Femur (tissue), 1 donor: ENCODE measurements around the gene PMAIP1.
A peak's percentile ranks its signal among the peaks of the same experiment; 100 is the strongest.
"Not testable (repeated sequence)": the region's sequence is repeated elsewhere in the genome, so short reads cannot be mapped to it uniquely, and the experiment has no call there.

Experiments
- DNase-seq: peaks from one replicate; pipeline ENCODE4 v3.0.0-alpha.2; 2017

The PMAIP1 gene

DNA sequence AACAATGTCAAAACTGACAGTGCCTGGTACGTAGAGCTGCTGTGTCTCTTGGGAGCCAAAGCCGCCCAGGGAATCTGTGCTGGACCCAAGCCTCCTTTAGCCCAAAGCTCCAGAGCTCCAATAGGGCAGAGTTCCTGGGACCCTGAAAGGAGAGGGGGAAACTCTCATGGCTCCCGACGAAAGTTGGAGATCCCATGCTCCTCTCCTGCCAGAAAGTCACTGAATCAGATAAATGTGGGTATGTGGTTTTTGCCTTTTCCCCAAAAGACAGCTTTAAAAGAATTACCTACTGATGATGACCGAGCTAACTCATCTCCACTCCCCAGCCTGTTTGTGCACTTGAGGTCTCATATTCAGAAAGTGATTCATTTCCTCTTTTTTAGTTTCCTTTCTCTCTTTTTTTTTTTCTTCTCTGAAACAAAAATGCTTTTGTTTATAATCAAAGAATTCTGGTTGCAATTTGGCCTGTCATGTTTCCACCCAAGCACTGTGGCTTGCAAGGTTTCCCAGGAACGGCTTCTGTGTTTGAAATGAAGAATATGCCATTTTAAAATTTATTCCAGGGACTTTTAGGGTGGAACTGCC is 14.1 kb upstream of the PMAIP1 start:
- DNase-seq, result no peak

DNA sequence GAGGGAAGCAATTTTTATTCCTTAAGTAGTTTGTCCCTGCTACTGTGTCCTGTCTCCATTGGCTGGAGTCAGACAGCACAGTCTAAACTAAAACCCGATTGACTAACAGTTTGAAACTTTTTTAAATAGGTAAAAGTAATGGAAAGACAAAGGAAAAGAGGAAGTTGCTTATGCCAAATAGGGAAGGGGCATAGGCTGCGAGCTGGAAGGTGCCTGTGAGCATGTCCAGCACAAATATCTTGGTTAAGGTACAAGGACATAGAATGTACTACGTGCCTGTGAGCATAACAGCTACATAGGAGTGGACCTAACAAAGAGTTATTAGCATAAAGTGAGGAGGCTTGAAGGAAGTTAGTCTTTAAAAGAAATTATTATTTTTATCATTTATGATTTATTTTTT is 13.4 kb upstream of the PMAIP1 start:
- not testable (repeated sequence) for DNase-seq

- no peak for DNase-seq
These were observed 7.7 kb upstream of the PMAIP1 start for GRCh38 chr18:59892123-59892522.

- no peak for DNase-seq
These were observed 5.8 kb upstream of the PMAIP1 start for GRCh38 chr18:59893971-59894370.

DNA sequence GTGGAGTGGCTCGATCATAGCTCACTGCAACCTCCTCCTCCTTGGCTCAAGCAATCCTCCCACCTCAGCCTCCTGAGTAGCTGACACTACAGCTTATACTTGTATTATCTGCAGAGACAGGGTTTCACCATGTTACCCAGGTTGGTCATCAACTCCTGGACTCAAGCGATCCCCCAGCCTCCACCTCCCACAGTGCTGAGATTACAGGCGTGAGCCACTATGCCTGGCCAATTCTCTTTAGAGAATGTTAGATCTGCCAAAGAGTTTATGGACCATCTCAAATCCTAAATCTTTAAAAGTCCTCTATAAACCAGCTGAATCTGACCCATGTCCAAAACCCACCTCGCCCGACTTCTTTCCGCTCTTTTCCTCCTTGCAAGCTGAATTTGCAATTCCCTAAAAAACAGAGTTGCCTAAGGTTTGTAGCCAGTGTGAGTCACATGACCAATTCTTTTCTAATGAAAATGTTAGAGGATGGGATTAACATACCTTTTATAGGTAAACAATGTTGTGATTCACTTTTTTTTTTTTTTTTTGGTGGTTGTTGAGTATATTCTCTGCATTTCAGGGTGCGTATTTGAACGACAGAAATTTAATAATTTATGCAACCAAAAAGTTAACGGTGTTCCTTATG is 2.4 kb upstream of the PMAIP1 start:
- DNase-seq, result no peak

- no peak for DNase-seq
These were observed 1.7 kb upstream of the PMAIP1 start for GRCh38 chr18:59898093-59898492.

- no peak for DNase-seq
These were observed 1.0 kb upstream of the PMAIP1 start for GRCh38 chr18:59898609-59899297.

DNA sequence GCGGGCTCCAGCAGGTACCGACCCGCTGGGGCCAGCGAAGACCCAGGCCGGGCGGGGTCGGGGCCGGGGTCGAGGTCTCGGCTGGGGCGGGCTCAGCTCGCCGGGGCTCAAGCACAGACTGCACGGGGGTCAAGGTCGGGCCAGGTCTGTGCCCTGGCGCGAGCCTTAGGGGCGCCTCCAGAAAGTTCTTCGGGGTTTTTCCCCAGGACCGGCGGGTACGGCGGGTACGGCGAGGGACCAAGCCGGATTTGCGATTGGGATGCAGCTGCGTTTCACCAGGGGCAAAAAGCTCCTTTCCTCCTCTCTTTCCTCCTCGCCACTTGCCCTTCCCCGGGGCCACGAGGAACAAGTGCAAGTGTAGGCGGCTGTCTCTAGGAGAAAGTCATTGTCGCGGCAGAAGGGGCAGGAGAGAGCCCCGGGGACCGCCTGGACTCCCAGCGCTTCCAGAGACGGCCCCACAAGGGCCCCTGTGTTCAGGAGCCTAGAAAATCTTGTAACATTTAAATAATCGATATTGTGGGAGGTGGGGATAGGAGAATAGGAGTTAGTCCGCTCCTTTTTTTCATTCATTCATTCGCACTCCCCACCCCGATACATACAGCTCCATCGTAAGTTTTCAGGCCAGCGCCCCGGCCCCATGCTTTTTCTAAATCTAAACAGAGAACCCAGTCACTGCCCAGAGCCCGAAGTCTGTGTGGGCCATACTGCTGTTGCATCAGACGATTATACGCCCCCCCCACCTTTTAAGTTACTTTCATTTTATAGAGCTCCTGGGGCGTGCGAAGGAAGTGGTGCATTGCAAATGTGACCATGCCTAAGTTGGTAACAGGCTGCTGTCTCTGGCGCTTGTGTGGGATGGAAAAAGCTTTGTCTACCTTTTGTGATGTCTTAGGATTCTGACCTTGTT is 679 bp downstream of the PMAIP1 start:
- peak; percentile 47 for DNase-seq

DNA sequence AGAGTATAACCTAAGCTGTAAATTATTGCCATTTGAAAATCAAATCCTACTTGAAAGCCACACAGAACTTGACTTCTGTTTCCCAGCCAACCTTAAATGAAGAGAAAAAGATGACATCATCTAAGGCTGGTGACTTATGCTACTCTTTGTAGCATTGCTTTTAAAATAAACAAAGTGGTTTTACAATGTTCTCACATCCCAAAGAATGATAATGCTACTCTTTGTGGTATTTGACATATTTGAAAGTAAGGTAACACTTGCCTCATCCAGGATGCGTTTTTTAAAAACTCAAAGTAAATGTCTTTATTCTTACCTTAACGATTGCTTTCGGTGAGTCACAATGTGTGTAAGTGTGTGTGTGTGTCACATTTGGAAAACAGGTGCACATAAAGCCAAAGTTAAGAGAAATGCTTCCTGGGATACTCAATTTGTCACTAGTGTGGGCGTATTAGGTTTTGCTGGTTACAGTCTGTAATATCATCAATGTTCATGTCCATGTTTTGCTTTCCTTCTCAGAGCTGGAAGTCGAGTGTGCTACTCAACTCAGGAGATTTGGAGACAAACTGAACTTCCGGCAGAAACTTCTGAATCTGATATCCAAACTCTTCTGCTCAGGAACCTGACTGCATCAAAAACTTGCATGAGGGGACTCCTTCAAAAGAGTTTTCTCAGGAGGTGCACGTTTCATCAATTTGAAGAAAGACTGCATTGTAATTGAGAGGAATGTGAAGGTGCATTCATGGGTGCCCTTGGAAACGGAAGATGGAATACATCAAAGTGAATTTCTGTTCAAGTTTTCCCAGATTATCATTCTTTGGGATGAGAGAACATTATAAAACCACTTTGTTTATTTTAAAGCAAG is 2.6 kb downstream of the PMAIP1 start:
- no peak for DNase-seq

- DNase-seq, result no peak
These were observed 3.3 kb downstream of the PMAIP1 start for GRCh38 chr18:59902993-59903610.

- no peak for DNase-seq
These were observed 4.3 kb downstream of the PMAIP1 start for GRCh38 chr18:59904011-59904601.

GRCh38 chr18:59905686-59906091 is 5.9 kb downstream of the PMAIP1 start:
- no peak for DNase-seq

DNA sequence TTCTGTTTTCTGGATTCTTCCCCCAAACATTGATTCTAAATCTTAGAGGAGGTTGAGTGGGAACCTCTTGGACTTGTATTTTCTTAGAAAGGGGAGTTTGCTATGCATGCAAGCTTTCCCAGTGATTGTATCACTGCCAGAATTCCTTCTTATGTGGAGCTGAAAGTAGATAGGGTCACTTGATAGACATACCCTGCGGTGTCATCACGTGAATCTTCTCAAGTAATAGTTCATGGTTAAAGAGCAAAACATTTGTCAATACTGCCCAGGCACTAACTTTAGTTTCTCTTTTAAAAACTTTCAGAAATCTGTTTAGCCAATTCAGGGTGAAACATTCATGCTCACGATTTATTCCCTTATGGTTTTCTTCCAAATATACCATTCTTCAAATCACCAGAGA is 6.4 kb downstream of the PMAIP1 start:
- no peak for DNase-seq

DNA sequence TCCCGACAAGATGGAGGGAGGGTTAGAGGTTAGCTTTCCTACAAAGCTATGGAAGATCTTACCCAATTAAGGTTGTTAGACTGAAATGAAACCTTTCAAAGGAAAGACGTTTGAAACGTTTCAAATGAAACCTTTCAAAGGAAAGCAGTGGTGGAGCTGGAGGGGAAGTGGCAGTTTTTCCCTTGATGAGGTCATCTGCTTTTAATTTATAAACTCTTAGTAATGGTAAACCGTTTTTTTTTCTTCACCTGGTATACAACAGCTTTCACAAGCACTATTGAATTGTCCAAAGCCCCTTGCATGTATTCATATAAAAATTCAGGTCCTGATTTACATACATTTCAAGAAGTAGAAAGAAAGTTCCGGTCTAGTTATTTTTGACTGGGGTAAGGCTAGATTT is 7.4 kb downstream of the PMAIP1 start:
- no peak for DNase-seq

DNA sequence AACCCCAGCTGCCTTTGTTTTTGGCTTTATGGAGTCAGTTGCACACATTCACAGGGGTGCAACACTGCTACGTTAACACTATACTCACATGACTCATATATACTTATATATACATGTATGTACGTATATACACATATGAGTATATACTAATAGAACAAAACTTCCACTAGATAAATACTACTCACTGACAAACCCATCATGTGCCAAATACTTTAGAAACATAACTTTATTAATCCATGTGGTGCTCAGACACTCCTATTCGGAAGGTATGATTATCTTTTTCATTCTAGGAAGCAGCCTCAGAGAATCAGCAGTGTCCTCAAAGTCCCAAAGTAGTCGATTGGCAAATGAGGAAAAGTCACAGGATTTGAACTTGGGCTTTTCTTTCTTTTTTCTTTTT is 7.9 kb downstream of the PMAIP1 start:
- no peak for DNase-seq

- no peak for DNase-seq
These were observed 9.0 kb downstream of the PMAIP1 start for GRCh38 chr18:59908799-59909198.

DNA sequence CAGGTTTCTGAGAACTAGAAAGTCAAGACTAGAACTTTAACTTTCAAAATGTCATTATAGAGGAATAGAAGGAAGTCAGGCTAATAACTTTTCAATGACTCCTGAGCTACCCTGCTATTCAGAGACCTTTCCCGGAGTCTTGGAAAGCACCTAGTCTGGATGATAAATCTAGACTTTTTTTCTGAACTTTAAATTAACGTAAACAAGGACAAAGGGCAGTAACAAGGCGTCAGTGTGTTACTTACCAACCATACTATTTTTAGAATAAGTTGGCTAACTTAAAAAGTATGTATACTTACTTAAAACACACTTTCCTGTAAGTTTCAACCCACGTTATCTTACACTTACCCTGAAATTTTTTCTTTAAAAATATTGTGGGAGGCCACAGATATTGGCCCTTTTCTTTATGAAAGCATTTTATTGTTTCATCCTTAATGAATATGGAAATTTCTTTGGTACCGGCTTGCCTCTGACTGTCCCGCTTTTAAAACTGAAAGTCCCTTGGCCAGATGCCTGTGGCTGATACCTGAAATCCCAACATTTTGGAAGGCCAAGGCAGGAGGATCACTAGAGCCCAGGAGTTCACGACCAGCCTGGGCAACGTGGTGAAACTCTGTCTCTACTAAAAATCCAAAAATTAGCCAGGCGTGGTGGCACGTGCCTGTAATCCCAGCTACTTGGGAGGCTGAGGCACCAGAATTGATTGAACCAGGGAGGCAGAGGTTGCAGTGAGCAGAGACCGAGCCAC is 9.7 kb downstream of the PMAIP1 start:
- no peak for DNase-seq

- no peak for DNase-seq
These were observed 11.2 kb downstream of the PMAIP1 start for GRCh38 chr18:59910967-59911366.

DNA sequence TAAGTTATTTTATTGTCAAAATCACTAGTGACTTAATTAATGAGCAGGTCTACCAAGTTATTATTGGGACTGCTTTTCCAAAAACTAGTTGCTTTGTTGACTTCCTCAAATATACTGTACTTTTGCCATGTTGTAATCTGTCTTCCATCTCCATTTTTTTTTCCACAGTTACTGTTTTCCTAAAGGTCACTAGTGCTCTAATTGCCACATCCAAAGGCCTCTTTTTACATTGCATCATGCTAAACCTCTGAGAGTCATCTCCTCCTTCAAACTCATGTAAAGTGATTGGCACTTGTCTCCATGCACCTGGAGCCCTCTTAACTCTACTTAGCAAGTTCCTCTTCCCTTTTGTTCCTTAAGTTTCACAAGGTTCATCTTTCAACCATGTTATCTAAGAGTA is 11.8 kb downstream of the PMAIP1 start:
- DNase-seq, result no peak

DNA sequence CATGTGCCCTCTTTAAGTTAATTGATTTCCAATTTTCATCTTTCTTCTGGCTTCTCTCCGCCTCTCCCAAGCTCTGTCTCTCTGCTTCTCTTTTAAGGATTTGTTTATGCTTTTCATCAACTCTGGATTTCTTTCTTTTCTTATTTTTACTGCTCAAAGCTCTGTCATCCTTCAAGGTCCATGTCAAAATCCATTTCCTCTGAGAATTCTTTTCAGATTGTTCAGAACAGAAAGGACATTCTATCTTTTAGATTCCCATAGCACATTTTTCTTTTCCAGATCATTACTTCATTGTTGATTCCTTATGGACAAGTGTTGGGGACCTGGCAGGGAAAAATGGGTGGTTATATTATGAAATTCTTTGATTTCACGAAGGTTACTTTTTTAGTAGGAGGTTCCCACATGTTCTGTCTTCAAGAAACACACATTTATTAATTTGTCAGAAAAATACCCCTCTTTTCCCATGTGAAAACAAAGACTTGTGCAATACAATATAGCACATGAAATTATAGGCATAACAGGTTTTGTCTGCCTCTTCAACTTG is 12.3 kb downstream of the PMAIP1 start:
- DNase-seq, result no peak
